IPS-18c (cell line): Measurements from ENCODE around the gene BOLA2B.

Experiments used
- H3K4me3 ChIP-seq: 2 replicates; pipeline ENCODE4 v1.7.0; 2013; ENCODE audit warnings: low read depth, mild to moderate bottlenecking, low read length, moderate library complexity; ENCODE audit not compliant: insufficient read depth
- H3K9me3 ChIP-seq: one replicate; pipeline ENCODE4 v1.6.1; 2013; ENCODE audit warnings: mild to moderate bottlenecking, low read length, moderate library complexity; ENCODE audit not compliant: control insufficient read depth, insufficient read depth

BOLA2B gene

GRCh38 chr16:30155188-30155587 lies 38.3 kb downstream of the BOLA2B start:
- H3K4me3 ChIP-seq, result no peak overlapping the region
- H3K9me3 ChIP-seq, result peaks cover 2% of the 10 kb centered on the region

DNA sequence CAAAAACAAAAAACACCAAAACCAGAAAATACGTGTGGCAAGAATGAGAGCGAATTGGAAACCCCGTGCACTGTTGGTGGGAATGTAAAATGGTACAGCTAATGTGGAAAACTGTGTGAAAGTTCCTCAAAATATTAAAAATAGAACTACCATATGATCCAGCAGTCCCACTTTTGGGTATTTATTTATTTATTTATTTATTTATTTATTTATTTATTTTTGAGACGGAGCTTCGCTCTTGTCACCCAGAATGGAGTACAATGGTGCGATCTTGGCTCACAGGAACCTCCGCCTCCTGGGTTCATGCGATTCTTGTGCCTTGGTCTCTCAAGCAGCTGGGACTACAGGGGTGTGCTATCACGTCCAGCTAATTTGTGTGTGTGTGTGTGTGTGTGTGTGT lies 40.9 kb downstream of the BOLA2B start:
- Histone ChIP-seq H3K9me3 (peaks cover 2% of the 10 kb centered on the region), H3K4me3 (no peak overlapping the region)

DNA sequence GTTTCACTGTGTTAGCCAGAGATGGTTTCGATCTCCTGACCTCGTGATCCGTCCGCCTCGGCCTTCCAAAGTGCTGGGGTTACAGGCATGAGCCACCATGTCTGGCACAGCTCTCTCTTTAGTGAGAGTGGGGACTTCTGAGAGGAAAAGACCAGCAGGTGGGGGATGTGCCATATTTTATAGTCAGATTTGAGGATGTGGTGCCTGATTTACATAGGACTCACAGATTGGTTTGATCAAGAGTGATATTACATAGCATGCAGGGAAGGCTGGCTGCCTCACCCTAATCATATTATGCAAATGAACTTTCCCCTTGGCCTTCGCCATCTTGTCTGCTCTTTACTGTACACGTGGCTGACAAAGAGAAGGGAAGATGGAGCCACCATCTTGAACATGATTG lies 42.4 kb downstream of the BOLA2B start:
- H3K9me3 ChIP-seq, result peaks cover 2% of the 10 kb centered on the region
- H3K4me3 ChIP-seq, result no peak overlapping the region

DNA sequence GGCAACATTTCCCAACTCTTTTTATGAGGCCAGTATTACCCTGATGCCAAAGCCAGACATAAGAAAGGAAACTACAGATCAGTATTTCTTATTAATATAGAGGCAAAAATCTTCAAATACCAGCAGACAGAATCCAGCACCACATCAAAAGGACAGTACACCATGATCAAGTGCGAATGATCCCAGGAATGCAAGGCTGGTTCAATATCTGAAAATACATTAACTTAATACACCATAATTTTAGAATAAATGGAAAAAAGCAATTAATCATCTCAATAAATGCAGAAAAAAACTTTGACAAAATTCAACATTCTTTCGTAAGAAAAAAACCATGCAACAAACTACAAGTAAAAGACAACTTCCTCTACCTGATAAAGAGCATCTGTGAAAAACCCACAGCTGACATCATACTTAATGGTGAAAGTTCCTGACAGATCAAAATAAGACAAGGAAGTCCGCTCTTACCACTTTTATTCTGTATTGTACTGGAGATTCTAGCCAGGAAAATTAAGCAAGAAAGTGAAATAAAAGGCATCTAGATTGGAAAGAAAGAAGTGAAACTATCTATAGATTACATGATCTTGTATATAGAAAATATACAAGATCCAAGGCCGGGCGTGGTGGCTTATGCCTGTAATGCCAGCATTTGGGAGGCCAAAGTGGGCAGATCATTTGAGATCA lies 44.1 kb downstream of the BOLA2B start:
- H3K9me3 ChIP-seq, result peaks cover 2% of the 10 kb centered on the region
- H3K4me3 ChIP-seq, result no peak overlapping the region

DNA sequence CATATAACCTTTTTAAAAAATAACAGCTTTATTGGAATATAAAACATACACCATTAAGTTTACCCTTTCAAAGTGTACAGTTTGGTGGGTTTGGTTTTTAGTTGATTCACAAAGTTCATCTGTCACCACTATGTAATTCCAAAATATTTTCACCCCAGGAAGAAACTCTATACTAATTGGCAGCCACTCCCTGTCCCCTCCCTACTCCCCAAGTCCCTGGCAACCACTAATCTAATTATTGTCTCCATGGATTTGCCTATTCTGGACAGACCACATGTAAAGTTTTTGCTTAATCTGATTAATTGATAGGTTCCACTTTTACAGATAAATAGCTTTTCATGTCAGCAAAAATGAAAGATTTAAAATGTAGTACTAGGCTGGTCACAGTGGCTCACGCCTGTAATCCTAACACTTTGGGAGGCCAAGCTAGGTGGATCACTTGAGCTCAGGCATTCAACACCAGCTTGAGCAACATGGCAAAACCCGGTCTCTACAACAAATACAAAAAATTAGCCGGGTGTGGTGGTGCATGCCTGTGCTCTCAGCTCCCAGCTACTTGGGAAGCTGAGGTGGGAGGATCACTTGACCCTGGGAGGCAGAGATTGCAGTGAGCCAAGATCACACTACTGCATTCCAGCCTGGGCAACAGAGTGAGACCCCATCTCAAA lies 45.5 kb downstream of the BOLA2B start:
- no peak overlapping the region for H3K4me3 ChIP-seq
- H3K9me3 ChIP-seq, result no peaks in the 10 kb centered on the region

GRCh38 chr16:30145657-30146056 lies 47.8 kb downstream of the BOLA2B start:
- Histone ChIP-seq H3K4me3 (no peak overlapping the region), H3K9me3 (no peaks in the 10 kb centered on the region)

GRCh38 chr16:30144917-30145316 lies 48.5 kb downstream of the BOLA2B start:
- H3K9me3 ChIP-seq, result no peaks in the 10 kb centered on the region
- no peak overlapping the region for H3K4me3 ChIP-seq

GRCh38 chr16:30144017-30144416 lies 49.4 kb downstream of the BOLA2B start:
- Histone ChIP-seq H3K9me3 (no peaks in the 10 kb centered on the region), H3K4me3 (no peak overlapping the region)

DNA sequence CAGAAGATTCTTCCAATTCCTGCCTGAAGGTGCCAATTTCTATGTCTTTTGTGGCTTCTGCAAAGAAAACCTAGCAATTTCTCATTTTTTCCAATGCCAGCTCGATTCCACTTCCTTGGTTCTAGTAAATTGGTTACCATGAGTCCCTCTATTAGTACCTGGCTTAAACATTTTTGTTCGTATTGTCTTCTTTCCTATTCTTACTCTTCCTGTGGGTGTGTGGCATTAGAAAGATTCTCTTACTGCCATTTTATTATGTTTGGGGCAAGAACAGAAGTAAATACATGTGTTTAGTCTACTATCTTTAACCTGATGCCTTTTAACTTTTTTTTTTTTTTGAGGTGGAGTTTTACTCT lies 50.1 kb downstream of the BOLA2B start:
- H3K4me3 ChIP-seq, result no peak overlapping the region

More for the DNA sequence above, 50.1 kb downstream of the BOLA2B start:
- peaks cover 2% of the 10 kb centered on the region for H3K9me3 ChIP-seq
